PFSK-1 (cell line): ENCODE measurements around the gene EFNA2.

Experiments
- POLR2AphosphoS5 ChIP-seq: IDR thresholded peaks from 2 replicates; pipeline ENCODE4 v1.6.1; 2012; ENCODE audit warnings: low read depth, mild to moderate bottlenecking, control low read depth, low read length, moderate library complexity
- SIN3A ChIP-seq: IDR thresholded peaks from 2 replicates; pipeline ENCODE4 v1.6.1; 2012; ENCODE audit warnings: mild to moderate bottlenecking, low read length, moderate library complexity, borderline replicate concordance; ENCODE audit not compliant: insufficient read depth
- TAF1 ChIP-seq: IDR thresholded peaks from 2 replicates; pipeline ENCODE4 v1.6.1; 2012; ENCODE audit warnings: low read length, control low read depth, borderline replicate concordance; ENCODE audit not compliant: insufficient read depth
- TF ChIP-seq, protein P1 (sequence below), 2 experiments: IDR thresholded peaks; 2 replicates each; pipeline versions ENCODE4 v1.6.1 to v1.8.0; 2011 to 2012; ENCODE audit warnings: low read depth in 2 of 2, low read length in 2 of 2, control low read depth in 1 of 2, inconsistent platforms in 1 of 2, mild to moderate bottlenecking in 1 of 2, moderate library complexity in 1 of 2; ENCODE audit not compliant: insufficient read depth in 1 of 2

DNA sequence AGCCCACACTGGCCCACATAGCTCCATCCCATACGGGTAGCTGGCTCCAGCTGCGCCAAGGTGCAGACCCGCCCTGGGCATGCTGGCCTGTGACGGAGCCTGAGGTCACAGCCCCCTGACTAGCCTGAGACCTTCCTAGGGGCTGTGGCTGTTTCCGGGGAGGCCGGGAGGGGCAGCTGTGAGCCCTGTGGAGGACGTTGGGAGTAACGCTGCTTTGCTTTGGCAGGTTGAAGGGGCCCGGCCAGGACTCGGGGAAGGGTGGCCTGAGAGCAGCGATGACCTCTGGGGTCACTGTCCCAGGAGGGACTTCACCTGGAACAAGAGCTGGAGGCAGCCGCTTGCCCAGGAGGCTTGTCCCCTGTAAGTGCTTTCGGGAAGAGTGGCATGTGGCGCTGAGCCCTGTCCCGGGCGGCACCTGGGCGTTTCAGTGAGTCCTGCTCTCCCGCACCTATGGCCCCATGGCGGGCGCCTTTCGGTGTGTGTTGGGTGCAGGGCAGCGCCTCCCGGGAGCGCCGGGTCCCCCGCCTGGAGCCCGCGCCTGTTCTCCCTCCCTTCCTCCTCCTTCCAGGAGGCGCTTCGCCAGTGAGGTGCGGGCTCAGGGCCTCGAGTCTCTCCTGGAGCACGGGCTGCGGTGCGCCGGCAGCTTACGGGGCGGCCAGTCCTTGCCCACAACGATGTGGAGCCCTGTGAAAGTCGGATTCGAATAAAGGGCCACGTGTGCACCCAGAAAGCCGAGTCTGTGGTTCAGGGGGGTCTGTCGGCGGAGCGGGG is 11.4 kb upstream of the EFNA2 start:
- TF ChIP-seq SIN3A (no peak), POLR2AphosphoS5 (peak; percentile 10; the same call in 1 of the 2 replicates), TAF1 (no peak)
- TF ChIP-seq, protein P1, sequence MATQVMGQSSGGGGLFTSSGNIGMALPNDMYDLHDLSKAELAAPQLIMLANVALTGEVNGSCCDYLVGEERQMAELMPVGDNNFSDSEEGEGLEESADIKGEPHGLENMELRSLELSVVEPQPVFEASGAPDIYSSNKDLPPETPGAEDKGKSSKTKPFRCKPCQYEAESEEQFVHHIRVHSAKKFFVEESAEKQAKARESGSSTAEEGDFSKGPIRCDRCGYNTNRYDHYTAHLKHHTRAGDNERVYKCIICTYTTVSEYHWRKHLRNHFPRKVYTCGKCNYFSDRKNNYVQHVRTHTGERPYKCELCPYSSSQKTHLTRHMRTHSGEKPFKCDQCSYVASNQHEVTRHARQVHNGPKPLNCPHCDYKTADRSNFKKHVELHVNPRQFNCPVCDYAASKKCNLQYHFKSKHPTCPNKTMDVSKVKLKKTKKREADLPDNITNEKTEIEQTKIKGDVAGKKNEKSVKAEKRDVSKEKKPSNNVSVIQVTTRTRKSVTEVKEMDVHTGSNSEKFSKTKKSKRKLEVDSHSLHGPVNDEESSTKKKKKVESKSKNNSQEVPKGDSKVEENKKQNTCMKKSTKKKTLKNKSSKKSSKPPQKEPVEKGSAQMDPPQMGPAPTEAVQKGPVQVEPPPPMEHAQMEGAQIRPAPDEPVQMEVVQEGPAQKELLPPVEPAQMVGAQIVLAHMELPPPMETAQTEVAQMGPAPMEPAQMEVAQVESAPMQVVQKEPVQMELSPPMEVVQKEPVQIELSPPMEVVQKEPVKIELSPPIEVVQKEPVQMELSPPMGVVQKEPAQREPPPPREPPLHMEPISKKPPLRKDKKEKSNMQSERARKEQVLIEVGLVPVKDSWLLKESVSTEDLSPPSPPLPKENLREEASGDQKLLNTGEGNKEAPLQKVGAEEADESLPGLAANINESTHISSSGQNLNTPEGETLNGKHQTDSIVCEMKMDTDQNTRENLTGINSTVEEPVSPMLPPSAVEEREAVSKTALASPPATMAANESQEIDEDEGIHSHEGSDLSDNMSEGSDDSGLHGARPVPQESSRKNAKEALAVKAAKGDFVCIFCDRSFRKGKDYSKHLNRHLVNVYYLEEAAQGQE (IDR thresholded peaks at IDR 0.05; ENCODE audit: insufficient read depth in 1 of 2, low read depth in 2 of 2, low read length in 2 of 2): no peak
